ENCODE results near the gene FBXO9. TPM values are rescaled to one million over a fixed set of nuclear protein-coding genes. Genes with fewer than 3 reads are reported as not detected.

FBXO9 gene
- total RNA-seq, 2 experiments from 2014 or later, result 40.8 to 41.6 TPM

DNA sequence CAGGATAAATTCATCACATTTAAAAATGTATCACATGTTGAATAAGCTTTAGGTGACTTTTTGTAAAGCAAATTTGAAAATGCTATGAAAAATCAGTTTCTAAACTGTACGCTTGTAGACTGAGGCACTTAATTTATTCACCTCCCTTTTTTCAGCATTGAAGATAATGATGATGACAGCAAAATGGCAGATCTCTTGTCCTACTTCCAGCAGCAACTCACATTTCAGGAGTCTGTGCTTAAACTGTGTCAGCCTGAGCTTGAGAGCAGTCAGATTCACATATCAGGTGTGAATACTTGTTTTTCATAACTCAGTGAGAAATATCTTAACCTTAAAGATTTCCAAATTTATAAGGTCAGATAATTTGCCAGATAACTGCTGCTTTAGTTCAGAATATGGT, 15.6 kb downstream of the FBXO9 start:
- DNase-seq (no peak), ATAC-seq (no peak)
- Mint-ChIP-seq H3K4me1 (ENCODE audit: low read depth) (no peaks in the 10 kb centered on the region), H3K4me3 (no peak overlapping the region), H3K27ac (no peak overlapping the region), H3K36me3 (ENCODE audit: low read depth) (peaks cover 28% of the 10 kb centered on the region), H3K9me3 (no peaks in the 10 kb centered on the region), H3K27me3 (no peaks in the 10 kb centered on the region)
- POLR2A ChIA-PET, result no interaction called here
- TF ChIP-seq, protein P1, sequence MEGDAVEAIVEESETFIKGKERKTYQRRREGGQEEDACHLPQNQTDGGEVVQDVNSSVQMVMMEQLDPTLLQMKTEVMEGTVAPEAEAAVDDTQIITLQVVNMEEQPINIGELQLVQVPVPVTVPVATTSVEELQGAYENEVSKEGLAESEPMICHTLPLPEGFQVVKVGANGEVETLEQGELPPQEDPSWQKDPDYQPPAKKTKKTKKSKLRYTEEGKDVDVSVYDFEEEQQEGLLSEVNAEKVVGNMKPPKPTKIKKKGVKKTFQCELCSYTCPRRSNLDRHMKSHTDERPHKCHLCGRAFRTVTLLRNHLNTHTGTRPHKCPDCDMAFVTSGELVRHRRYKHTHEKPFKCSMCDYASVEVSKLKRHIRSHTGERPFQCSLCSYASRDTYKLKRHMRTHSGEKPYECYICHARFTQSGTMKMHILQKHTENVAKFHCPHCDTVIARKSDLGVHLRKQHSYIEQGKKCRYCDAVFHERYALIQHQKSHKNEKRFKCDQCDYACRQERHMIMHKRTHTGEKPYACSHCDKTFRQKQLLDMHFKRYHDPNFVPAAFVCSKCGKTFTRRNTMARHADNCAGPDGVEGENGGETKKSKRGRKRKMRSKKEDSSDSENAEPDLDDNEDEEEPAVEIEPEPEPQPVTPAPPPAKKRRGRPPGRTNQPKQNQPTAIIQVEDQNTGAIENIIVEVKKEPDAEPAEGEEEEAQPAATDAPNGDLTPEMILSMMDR (IDR thresholded peaks at IDR 0.05), result no peak
- intact Hi-C loops (cut with micrococcal nuclease), result no loop called here
- CTCF ChIA-PET, result interaction anchor here (1.0 to 1.2 kb wide), 3 partner anchors 15 to 571 kb away, joined by 3 to 5 read pairs (median 3); no protein-coding TSS in a partner anchor

DNA sequence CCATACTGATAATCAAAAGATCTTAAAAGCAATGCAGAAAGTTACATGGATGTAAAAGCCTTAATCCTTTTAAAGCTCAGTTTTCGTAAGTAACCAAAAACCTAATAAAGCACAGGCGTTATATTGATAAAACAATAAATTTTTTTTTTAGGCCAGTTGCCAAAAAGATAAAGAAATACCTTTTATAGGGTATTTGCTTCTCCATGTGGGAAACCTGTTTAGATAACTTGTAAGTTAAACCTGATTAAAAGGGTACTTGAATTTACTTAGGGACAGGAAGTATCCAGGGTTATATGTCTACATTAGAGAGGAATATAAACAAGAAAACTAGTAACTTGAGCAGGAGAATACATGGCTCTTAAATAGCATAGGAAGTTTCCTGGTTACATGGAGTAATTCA, 21.1 kb downstream of the FBXO9 start:
- H3K27ac Mint-ChIP-seq, result no peak overlapping the region
- TF ChIP-seq, protein P1 (IDR thresholded peaks at IDR 0.05), result no peak
- H3K36me3 Mint-ChIP-seq (ENCODE audit: low read depth), result peaks cover 23% of the 10 kb centered on the region
- H3K4me3 Mint-ChIP-seq, result no peak overlapping the region
- H3K4me1 Mint-ChIP-seq (ENCODE audit: low read depth), result no peaks in the 10 kb centered on the region
- no peaks in the 10 kb centered on the region for H3K9me3 Mint-ChIP-seq
- ATAC-seq (no peak), DNase-seq (no peak)
- POLR2A ChIA-PET, result no interaction called here
- H3K27me3 Mint-ChIP-seq, result no peaks in the 10 kb centered on the region
- intact Hi-C loops (cut with micrococcal nuclease), result no loop called here
- CTCF ChIA-PET, result no interaction called here

DNA sequence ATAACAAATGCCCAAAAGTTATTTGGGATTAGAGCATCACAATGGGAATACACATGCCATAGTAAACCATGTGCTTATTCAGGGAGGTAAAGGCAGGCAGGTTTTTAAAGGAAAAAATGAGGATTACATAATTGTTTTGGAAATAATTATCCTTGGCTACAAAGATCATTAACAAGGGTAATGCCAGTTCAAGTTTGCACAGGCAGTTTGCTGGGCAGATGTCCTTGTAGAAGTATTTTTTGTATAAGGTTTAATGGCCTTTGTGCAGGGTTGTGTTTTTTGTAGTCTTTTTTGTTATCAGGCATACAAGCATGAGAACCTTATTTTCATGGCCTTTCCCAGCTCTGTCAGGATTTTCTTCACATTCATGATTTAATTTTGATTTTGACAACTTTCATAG, 24.7 kb downstream of the FBXO9 start:
- Mint-ChIP-seq H3K27me3 (no peaks in the 10 kb centered on the region), H3K4me1 (ENCODE audit: low read depth) (no peaks in the 10 kb centered on the region), H3K27ac (no peak overlapping the region), H3K36me3 (ENCODE audit: low read depth) (peaks cover 23% of the 10 kb centered on the region), H3K9me3 (no peaks in the 10 kb centered on the region), H3K4me3 (no peak overlapping the region)
- ATAC-seq, result no peak
- ChIA-PET POLR2A (no interaction called here), CTCF (no interaction called here)
- DNase-seq, result no peak
- TF ChIP-seq, protein P1 (IDR thresholded peaks at IDR 0.05), result no peak
- intact Hi-C loops (cut with micrococcal nuclease), result no loop called here

DNA sequence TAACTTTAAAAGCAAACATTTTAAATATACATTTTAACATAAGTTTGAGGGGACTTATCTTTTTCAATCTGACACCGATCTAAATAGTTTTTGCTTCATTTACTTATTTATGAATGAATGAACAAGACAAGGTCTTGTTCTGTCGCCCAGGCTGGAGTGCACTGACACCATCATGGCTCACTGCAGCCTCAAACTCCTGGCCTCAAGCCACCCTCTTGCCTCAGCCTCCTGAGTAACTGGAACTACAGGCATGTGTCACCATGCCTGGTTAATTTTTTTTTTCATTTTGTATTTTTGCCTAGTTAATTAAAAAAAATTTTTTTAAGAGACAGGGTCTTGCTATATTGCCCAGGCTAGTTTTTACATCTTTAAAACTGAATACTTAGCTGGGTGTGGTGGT, 25.4 kb downstream of the FBXO9 start:
- ChIA-PET POLR2A (no interaction called here), CTCF (no interaction called here)
- intact Hi-C loops (cut with micrococcal nuclease), result no loop called here
- H3K4me1 Mint-ChIP-seq (ENCODE audit: low read depth), result no peaks in the 10 kb centered on the region
- H3K9me3 Mint-ChIP-seq, result no peaks in the 10 kb centered on the region
- DNase-seq (no peak), ATAC-seq (no peak)
- TF ChIP-seq, protein P1 (IDR thresholded peaks at IDR 0.05), result no peak
- peaks cover 28% of the 10 kb centered on the region for H3K36me3 Mint-ChIP-seq (ENCODE audit: low read depth)
- H3K27ac Mint-ChIP-seq, result no peak overlapping the region
- no peaks in the 10 kb centered on the region for H3K27me3 Mint-ChIP-seq
- H3K4me3 Mint-ChIP-seq, result no peak overlapping the region

DNA sequence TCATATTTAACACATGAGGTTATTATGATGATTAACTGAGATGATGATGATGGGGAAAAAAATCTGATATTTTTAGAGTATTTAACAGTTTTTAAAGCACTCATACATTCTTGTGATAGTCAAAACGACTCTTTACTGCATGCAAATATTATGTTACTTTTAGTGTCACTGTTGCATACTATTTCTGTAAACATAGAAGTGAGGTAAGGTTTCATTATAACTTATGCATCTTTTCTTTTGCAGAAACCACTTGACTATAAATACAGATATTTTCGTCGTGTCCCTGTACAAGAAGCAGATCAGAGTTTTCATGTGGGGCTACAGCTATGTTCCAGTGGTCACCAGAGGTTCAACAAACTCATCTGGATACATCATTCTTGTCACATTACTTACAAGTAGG, 30.1 kb downstream of the FBXO9 start:
- no peak for DNase-seq
- POLR2A ChIA-PET, result no interaction called here
- H3K4me1 Mint-ChIP-seq (ENCODE audit: low read depth), result no peaks in the 10 kb centered on the region
- TF ChIP-seq, protein P1 (IDR thresholded peaks at IDR 0.05), result no peak
- no peak for ATAC-seq
- no peaks in the 10 kb centered on the region for H3K9me3 Mint-ChIP-seq
- H3K27me3 Mint-ChIP-seq, result no peaks in the 10 kb centered on the region
- H3K36me3 Mint-ChIP-seq (ENCODE audit: low read depth), result peaks cover 33% of the 10 kb centered on the region
- CTCF ChIA-PET, result interaction anchor here (0.8 kb wide), 1 partner anchor 180 kb away, joined by 3 read pairs; no protein-coding TSS in a partner anchor
- H3K27ac Mint-ChIP-seq, result no peak overlapping the region
- no peak overlapping the region for H3K4me3 Mint-ChIP-seq
- intact Hi-C loops (cut with micrococcal nuclease), result no loop called here

All from activated CD8-positive, alpha-beta T cell treated with anti-CD3 and anti-CD28 coated beads for 36 hours (primary cell).